Stimulated activated CD4-positive, alpha-beta T cell treated with anti-CD3 and anti-CD28 coated beads, TNF-alpha, amount 100 ng/mL, for 48 hours (primary cell): ENCODE measurements around the gene GNAI3.

Experiments
- DNase-seq, 3 donors: peaks; one replicate each; pipeline ENCODE4 v3.0.0-alpha.2; 2020; ENCODE audit warnings: low read depth in 3 of 3

The GNAI3 gene

GRCh38 chr1:109548321-109549267 lies at the start of gene GNAI3:
GNAI3 (plus strand) TSS chr1:109548615; CDS start chr1:109548721, 106 bp downstream.
- peak; percentile 89 to 93 (median 90) for DNase-seq

GRCh38 chr1:109499081-109499480 lies 49.3 kb upstream of the GNAI3 start:
- DNase-seq, result no peak

GRCh38 chr1:109499661-109500536 lies 48.5 kb upstream of the GNAI3 start:
- DNase-seq, result peak in 1 of 3 donors; percentile 44

GRCh38 chr1:109500941-109501381 lies 47.5 kb upstream of the GNAI3 start:
- DNase-seq, result no peak

DNA sequence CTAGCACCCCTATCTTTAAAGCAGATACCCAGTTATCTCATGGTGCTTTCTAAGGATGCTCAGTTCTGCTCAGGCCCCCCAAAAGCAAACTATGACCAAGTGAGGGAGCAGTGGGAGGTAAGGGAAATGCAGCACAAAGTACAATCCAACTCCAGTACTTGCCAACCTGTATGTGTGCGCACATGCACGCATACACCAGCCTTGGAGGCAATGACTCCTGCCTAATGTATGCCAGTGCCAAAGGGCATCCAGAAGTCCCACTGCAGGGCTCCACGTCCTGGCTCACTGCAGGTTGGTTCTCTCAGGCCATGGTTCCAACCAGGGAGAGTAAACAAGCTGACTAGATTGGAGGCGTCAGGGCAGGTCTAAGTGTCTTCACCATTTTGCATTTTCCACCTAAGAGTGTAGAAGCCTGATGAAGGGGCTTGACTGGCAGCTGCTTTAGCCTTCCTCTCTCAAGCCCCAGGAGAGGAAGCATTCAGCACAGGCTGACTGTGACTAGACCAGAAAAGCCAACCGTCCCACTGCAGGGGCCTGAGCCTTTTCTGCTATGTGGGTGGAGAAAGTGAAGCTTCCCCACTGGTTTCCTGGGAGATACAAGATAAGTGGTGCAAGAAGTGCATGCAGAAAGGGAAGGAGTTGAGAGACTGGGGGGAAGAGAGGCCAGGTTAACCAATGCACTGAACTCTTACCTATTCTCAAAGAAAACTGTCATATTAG lies 46.6 kb upstream of the GNAI3 start:
- no peak for DNase-seq

DNA sequence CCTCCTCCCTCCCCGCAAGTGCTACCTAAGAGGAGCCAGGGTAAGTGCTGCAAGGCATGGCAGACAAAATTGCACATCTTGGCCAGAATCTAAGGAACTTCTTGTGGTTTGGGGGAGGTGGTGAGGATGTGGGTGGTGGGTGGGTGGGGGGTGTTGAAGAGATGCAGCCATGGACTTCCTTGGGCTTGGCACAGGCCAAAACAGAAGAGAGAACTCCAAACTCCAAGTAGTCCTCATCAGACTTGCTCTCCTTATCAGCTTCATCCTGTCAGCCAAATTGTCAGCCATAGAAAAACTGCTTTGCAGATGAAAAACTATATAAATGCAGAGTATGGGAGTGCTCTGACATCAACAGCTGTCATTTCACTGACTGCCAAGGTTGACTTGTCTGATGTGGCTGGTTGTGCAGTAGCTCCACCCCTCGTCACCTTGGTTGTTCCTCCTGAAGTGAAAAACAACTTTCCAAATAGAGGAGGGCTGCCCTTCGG lies 46.0 kb upstream of the GNAI3 start:
- no peak for DNase-seq

- DNase-seq, result no peak
Measured at GRCh38 chr1:109503935-109504334, 44.5 kb upstream of the GNAI3 start.

GRCh38 chr1:109504974-109505373 lies 43.4 kb upstream of the GNAI3 start:
- no peak for DNase-seq

DNA sequence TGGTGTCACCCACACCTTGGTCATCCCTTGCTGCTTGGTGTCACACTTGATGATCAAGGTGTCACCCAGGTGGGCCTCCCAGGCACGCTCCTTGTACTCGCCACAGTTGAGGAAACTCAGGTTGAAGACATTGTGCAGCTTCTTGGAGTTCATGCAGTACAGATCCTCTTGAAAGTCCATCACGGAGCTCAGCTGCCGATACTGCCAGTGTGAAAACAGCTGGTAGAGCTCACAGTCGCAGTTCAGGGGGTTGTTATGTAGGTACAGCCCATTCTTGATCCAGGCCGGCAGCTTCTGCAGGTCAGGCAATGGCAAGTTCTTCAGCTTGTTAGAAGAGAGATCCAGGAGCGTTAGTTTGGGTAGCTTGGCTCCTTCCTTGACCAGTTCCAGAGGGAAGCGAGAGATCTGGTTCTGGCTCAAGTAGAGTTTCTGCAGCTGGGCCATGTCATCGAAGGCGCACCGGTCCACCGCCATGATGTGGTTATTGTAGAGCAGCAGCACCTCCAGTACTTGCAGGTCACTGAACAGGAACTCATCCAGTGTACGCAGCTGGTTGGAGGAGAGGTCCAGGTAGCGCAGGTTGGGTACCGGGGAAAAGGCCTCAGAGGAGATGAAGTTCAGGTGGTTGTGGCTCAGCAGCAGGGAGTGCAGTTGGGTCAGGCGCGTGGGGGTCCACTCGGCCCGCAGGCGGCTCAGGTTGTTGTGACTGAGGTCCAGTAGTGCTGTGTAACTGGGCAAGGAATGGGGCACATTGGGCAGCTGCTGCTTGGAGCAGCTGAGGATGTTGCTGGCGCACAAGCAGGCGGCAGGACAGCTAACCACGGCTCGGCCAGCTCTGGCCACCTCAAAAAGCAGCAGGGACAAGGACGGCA lies 40.2 kb upstream of the GNAI3 start:
- DNase-seq, result no peak

DNA sequence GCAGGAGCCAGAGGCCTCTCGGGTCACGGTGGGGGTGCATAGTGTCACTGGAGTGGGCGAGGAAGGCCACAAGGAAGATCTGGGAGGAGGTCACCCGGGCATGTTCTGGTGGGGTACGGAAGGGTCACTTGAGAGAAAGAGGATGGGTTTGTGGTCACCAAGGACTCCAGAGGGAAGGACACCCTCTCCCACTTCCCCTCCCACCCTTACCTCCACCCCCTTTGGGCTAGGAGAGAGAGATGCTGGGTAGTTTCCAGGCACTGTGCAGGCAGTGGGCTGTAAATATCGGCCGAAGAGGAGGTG lies 39.6 kb upstream of the GNAI3 start:
- no peak for DNase-seq

- peak in 1 of 3 donors; percentile 53 for DNase-seq
Measured at GRCh38 chr1:109509176-109510134, 39.0 kb upstream of the GNAI3 start, which contains the start of gene AMIGO1. AMIGO1 (minus strand) TSS chr1:109509727; CDS start chr1:109508912, 815 bp downstream.

DNA sequence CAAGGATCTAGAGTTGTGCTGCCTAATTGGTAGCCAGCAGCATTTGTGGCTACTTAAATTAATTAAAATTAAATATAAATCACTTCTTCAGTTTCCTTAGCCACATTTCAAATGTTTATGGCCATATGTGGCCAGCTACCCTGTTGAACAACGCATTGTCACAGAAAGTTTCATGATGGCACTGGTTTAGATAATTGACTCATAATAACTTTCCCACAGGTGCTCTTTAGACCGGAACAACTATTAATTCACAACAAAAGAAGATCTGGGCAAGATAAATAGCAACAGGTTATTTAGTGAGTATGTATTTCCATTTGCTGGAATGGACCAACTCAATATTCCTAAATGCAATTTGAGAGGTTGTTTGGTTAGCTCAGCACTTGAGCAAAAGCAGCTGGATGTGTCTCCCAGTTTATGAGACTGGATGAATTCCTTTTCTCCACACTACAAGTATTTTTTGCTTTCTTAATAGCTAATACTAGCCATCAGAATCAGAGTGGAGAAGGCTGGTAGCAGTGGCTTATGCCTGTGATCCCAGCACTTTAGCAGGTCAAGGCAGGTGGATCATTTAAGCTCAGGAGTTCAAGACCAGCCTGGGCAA lies 35.2 kb upstream of the GNAI3 start:
- DNase-seq, result no peak

- no peak for DNase-seq
Measured at GRCh38 chr1:109514846-109515245, 33.6 kb upstream of the GNAI3 start.

DNA sequence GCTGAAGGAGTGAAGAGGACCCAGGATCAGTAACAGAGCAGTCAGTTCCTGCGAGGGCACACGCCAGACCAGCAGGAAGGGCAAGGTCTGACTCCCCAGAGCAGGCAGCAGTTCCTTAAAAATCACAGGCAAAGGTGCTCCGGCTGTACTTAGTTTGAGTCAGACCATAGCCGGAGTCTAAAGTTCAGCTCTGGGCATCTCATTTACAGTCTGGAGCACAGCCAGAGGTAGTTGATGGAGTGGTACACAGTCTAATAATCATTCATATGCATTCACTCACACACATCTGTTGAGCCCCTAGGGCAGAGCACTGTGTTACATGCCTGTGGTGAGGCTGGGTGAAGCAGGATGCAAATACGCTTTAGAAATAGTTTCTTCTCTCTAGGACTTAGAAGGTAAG lies 31.5 kb upstream of the GNAI3 start:
- DNase-seq, result no peak

- DNase-seq, result no peak
Measured at GRCh38 chr1:109517337-109517736, 31.1 kb upstream of the GNAI3 start.

GRCh38 chr1:109521002-109521951 lies 27.1 kb upstream of the GNAI3 start:
- no peak for DNase-seq

DNA sequence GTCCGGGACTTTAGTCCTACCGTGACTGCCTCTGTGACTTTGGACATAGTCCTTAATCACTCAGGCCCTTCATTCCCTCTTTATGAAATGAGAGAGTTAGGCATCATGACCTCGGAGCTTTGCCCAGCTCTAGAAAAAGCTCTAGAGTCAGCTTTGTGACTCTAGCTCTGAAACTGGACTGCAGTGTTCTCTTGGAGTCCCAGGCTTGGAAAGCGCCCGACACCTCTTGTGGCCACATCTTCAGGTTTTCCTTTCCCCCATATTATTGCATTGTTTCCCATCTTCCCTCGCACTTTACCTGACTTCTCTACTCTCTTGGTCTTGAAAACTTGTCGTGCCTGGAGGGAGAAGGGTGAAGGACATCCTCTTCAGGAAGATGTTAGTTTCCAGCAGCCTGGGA lies 26.4 kb upstream of the GNAI3 start:
- no peak for DNase-seq

GRCh38 chr1:109523706-109524105 lies 24.7 kb upstream of the GNAI3 start:
- no peak for DNase-seq
